ENCODE data around the gene TOMM20. TPM values are rescaled to one million over a fixed set of nuclear protein-coding genes. Genes with fewer than 3 reads are reported as not detected.

The TOMM20 gene
- total and polyA plus RNA-seq, 2 experiments from 2014 or later = 75.7 to 103 TPM

- WGBS, 2 experiments (ENCODE audit: low coverage in 1 of 2, low lambda C conversion rate in 2 of 2, missing lambda C conversion rate in 2 of 2) = 76 to 84% methylated on average over 4 of the region's 4 CpGs
- Histone ChIP-seq H2AFZ (no peak overlapping the region), H3K79me2 (ENCODE audit: insufficient read depth) (no peaks in the 10 kb centered on the region), H3K27me3 (replicated peaks; ENCODE audit: insufficient read depth) (no peaks in the 10 kb centered on the region), H3K9me2 (ENCODE audit: insufficient read depth) (no peaks in the 10 kb centered on the region), H3F3A (ENCODE audit: insufficient read depth) (peaks cover 29% of the 10 kb centered on the region), H3K36me3 (ENCODE audit: low read depth) (no peaks in the 10 kb centered on the region), H4K20me1 (ENCODE audit: insufficient read depth) (no peaks in the 10 kb centered on the region), H3K4me2 (ENCODE audit: unreplicated experiment) (no peak overlapping the region), H3K9ac (no peak overlapping the region), H3K4me1 (ENCODE audit: insufficient read depth) (peaks cover 11% of the 10 kb centered on the region; the same call in 1 of the 2 replicates), H3K9me3 (ENCODE audit: low read depth) (no peaks in the 10 kb centered on the region), H3K4me3 (no peak overlapping the region), H3K27ac (no peak overlapping the region)
- no peak for TF ChIP-seq EZH2phosphoT487 (IDR thresholded peaks at IDR 0.05; ENCODE audit: insufficient read depth, low read depth)
- TF ChIP-seq EZH2 (IDR thresholded peaks at IDR 0.05; ENCODE audit: insufficient read depth, poor library complexity, severe bottlenecking) = no peak
- no peak for DNase-seq
- in situ Hi-C loops (cut with MboI) = loop anchor here (25.0 kb wide), 1 partner anchor 991 kb away; no protein-coding TSS in a partner anchor
These were observed 25.6 kb downstream of the TOMM20 start for GRCh38 chr1:235102993-235103411.

GRCh38 chr1:235102259-235102582 is 26.4 kb downstream of the TOMM20 start:
- 73 to 86% methylated on average over 3 of the region's 3 CpGs for WGBS, 2 experiments (ENCODE audit: low coverage in 1 of 2, low lambda C conversion rate in 2 of 2, missing lambda C conversion rate in 2 of 2)
- H3K79me2 ChIP-seq (ENCODE audit: insufficient read depth) = no peaks in the 10 kb centered on the region
- no peaks in the 10 kb centered on the region for H3K27me3 ChIP-seq (replicated peaks; ENCODE audit: insufficient read depth)
- H3K9me2 ChIP-seq (ENCODE audit: insufficient read depth) = no peaks in the 10 kb centered on the region
- DNase-seq = no peak
- H3K4me2 ChIP-seq (ENCODE audit: unreplicated experiment) = no peak overlapping the region
- H3K9ac ChIP-seq = no peak overlapping the region
- H3F3A ChIP-seq (ENCODE audit: insufficient read depth) = peaks cover 25% of the 10 kb centered on the region
- no peak overlapping the region for H3K4me3 ChIP-seq
- TF ChIP-seq EZH2phosphoT487 (IDR thresholded peaks at IDR 0.05; ENCODE audit: insufficient read depth, low read depth) = no peak
- TF ChIP-seq EZH2 (IDR thresholded peaks at IDR 0.05; ENCODE audit: insufficient read depth, poor library complexity, severe bottlenecking) = no peak
- no peaks in the 10 kb centered on the region for H3K9me3 ChIP-seq (ENCODE audit: low read depth)
- H4K20me1 ChIP-seq (ENCODE audit: insufficient read depth) = no peaks in the 10 kb centered on the region
- H3K27ac ChIP-seq = no peak overlapping the region
- H2AFZ ChIP-seq = no peak overlapping the region
- no peaks in the 10 kb centered on the region for H3K36me3 ChIP-seq (ENCODE audit: low read depth)
- peaks cover 11% of the 10 kb centered on the region; the same call in 1 of the 2 replicates for H3K4me1 ChIP-seq (ENCODE audit: insufficient read depth)
- in situ Hi-C loops (cut with MboI) = loop anchor here (25.0 kb wide), 1 partner anchor 990 kb away; no protein-coding TSS in a partner anchor

GRCh38 chr1:235101558-235102258 is 26.9 kb downstream of the TOMM20 start:
- in situ Hi-C loops (cut with MboI) = loop anchor here (25.0 kb wide), 1 partner anchor 989 kb away; no protein-coding TSS in a partner anchor
- H3K79me2 ChIP-seq (ENCODE audit: insufficient read depth) = no peaks in the 10 kb centered on the region
- H4K20me1 ChIP-seq (ENCODE audit: insufficient read depth) = no peaks in the 10 kb centered on the region
- H3F3A ChIP-seq (ENCODE audit: insufficient read depth) = peaks cover 20% of the 10 kb centered on the region
- no peak overlapping the region for H3K27ac ChIP-seq
- no peak overlapping the region for H3K4me2 ChIP-seq (ENCODE audit: unreplicated experiment)
- no peak overlapping the region for H3K9ac ChIP-seq
- peak; percentile 78 for DNase-seq
- H2AFZ ChIP-seq = no peak overlapping the region
- H3K4me3 ChIP-seq = no peak overlapping the region
- no peaks in the 10 kb centered on the region for H3K27me3 ChIP-seq (replicated peaks; ENCODE audit: insufficient read depth)
- H3K9me3 ChIP-seq (ENCODE audit: low read depth) = no peaks in the 10 kb centered on the region
- H3K4me1 ChIP-seq (ENCODE audit: insufficient read depth) = peaks cover 11% of the 10 kb centered on the region; the same call in 1 of the 2 replicates
- TF ChIP-seq EZH2phosphoT487 (IDR thresholded peaks at IDR 0.05; ENCODE audit: insufficient read depth, low read depth) = no peak
- no peak for TF ChIP-seq EZH2 (IDR thresholded peaks at IDR 0.05; ENCODE audit: insufficient read depth, poor library complexity, severe bottlenecking)
- H3K9me2 ChIP-seq (ENCODE audit: insufficient read depth) = no peaks in the 10 kb centered on the region
- WGBS, 2 experiments (ENCODE audit: low coverage in 1 of 2, low lambda C conversion rate in 2 of 2, missing lambda C conversion rate in 2 of 2) = 47 to 48% methylated on average over 5 of the region's 5 CpGs
- H3K36me3 ChIP-seq (ENCODE audit: low read depth) = no peaks in the 10 kb centered on the region

DNA sequence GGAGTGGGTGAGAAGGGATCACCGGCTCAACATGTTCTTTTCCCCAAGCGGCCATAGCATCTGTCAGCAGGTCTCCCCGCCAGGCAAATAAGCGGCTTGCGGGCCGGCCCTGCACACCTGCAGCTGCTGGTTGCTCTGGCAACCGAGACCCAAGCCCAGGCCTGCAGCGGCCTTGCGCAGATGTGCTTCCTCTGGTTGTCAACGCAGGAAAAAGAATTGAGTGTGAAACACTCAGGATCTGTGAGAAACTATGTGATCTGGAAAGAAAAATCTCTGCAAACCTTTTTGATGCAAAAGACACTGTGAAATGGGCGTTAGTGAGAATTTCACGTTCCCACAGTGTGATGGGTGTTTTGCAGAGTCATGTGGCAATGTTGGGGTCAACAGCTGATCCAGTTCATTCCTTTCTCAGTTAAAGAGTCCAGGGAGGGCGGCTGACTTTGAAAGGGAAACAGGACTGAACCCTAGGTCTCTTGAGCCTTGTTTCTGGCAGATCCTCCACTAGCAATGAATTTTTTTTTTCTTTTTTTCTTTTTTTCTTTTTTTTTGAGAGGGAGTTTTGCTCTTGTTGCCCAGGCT is 28.4 kb downstream of the TOMM20 start:
- Histone ChIP-seq H4K20me1 (ENCODE audit: insufficient read depth) (no peaks in the 10 kb centered on the region), H3K79me2 (ENCODE audit: insufficient read depth) (no peaks in the 10 kb centered on the region), H3K9me3 (ENCODE audit: low read depth) (no peaks in the 10 kb centered on the region), H2AFZ (no peak overlapping the region), H3K36me3 (ENCODE audit: low read depth) (no peaks in the 10 kb centered on the region), H3K9me2 (ENCODE audit: insufficient read depth) (no peaks in the 10 kb centered on the region), H3F3A (ENCODE audit: insufficient read depth) (peaks cover 6% of the 10 kb centered on the region), H3K4me1 (ENCODE audit: insufficient read depth) (peaks cover 8% of the 10 kb centered on the region; the same call in 1 of the 2 replicates), H3K27me3 (replicated peaks; ENCODE audit: insufficient read depth) (no peaks in the 10 kb centered on the region), H3K27ac (no peak overlapping the region), H3K9ac (no peak overlapping the region), H3K4me3 (no peak overlapping the region), H3K4me2 (ENCODE audit: unreplicated experiment) (no peak overlapping the region)
- 76 to 79% methylated on average over 13 of the region's 13 CpGs for WGBS, 2 experiments (ENCODE audit: low coverage in 1 of 2, low lambda C conversion rate in 2 of 2, missing lambda C conversion rate in 2 of 2)
- in situ Hi-C loops (cut with MboI) = loop anchor here (25.0 kb wide), 1 partner anchor 988 kb away; no protein-coding TSS in a partner anchor
- TF ChIP-seq EZH2 (IDR thresholded peaks at IDR 0.05; ENCODE audit: insufficient read depth, poor library complexity, severe bottlenecking) (no peak), EZH2phosphoT487 (IDR thresholded peaks at IDR 0.05; ENCODE audit: insufficient read depth, low read depth) (no peak)
- DNase-seq = no peak
